DOHH2 (cell line): ENCODE data around the gene TARS1.
"Not testable (repeated sequence)": the region's sequence is repeated elsewhere in the genome, so short reads cannot be mapped to it uniquely, and the experiment has no call there.

Experiments used
- H3F3A ChIP-seq: fragments of 200-600 bp; sonication (generic), shearing (Covaris generic); 2 replicates; pipeline ENCODE4 v1.6.0; 2016; ENCODE audit warnings: antibody characterized with exemption, mild to moderate bottlenecking; ENCODE audit not compliant: control insufficient read depth, insufficient read depth
- H3K27ac ChIP-seq: fragments of 200-600 bp; sonication (generic); 2 replicates; pipeline ENCODE4 v1.5.1; 2014; ENCODE audit warnings: low read depth, mild to moderate bottlenecking, low read length, moderate library complexity
- H3K27me3 ChIP-seq: fragments of 200-600 bp; sonication (generic); 2 replicates; pipeline ENCODE4 v1.6.1; 2014; ENCODE audit warnings: mild to moderate bottlenecking, low read length, mixed read lengths; ENCODE audit not compliant: control insufficient read depth
- H3K36me3 ChIP-seq: fragments of 200-600 bp; sonication (generic); 2 replicates; pipeline ENCODE4 v1.6.1; 2014; ENCODE audit warnings: mild to moderate bottlenecking, low read length, moderate library complexity, mixed read lengths; ENCODE audit not compliant: control insufficient read depth
- H3K4me1 ChIP-seq: fragments of 200-600 bp; sonication (generic); 2 replicates; pipeline ENCODE4 v1.6.1; 2014; ENCODE audit warnings: mild to moderate bottlenecking, low read length, mixed read lengths; ENCODE audit not compliant: control insufficient read depth
- H3K4me2 ChIP-seq: fragments of 200-600 bp; sonication (generic); 2 replicates; pipeline ENCODE4 v1.6.0; 2014; ENCODE audit warnings: mild to moderate bottlenecking, low read length, moderate library complexity
- H3K4me3 ChIP-seq: fragments of 200-600 bp; sonication (generic); 2 replicates; pipeline ENCODE4 v1.5.1; 2014; ENCODE audit warnings: mild to moderate bottlenecking, low read length, mixed read lengths
- H3K79me2 ChIP-seq: fragments of 200-600 bp; sonication (generic); 2 replicates; pipeline ENCODE4 v1.6.1; 2014; ENCODE audit warnings: mild to moderate bottlenecking, low read length, mixed read lengths; ENCODE audit not compliant: control insufficient read depth
- H3K9me2 ChIP-seq: fragments of 200-600 bp; sonication (generic); replicated peaks from 2 replicates; pipeline ENCODE4 v1.6.1; 2014; ENCODE audit warnings: mild to moderate bottlenecking, low read length, mixed read lengths; ENCODE audit not compliant: control insufficient read depth
- H3K9me3 ChIP-seq: fragments of 200-600 bp; sonication (generic); 2 replicates; pipeline ENCODE4 v1.6.1; 2014; ENCODE audit warnings: antibody characterized with exemption, low read length, mixed read lengths; ENCODE audit not compliant: control insufficient read depth, insufficient read depth
- H4K20me1 ChIP-seq: fragments of 200-600 bp; sonication (generic); 2 replicates; pipeline ENCODE4 v1.6.0; 2014; ENCODE audit warnings: low read depth, mild to moderate bottlenecking, antibody characterized with exemption, low read length, moderate library complexity; ENCODE audit not compliant: control insufficient read depth, insufficient read depth
- EZH2phosphoT487 ChIP-seq: fragments of 200-600 bp; sonication (generic); IDR thresholded peaks from 2 replicates; pipeline ENCODE4 v1.6.1; 2017; ENCODE audit warnings: borderline replicate concordance, mild to moderate bottlenecking, antibody characterized with exemption, low read length, moderate library complexity, mixed read lengths
- TF ChIP-seq, protein P1 (sequence below): fragments of 200-600 bp; sonication (generic); IDR thresholded peaks from one replicate; pipeline ENCODE4 v1.5.1; 2014; ENCODE audit warnings: antibody characterized with exemption, mild to moderate bottlenecking, low read depth, low read length; ENCODE audit not compliant: poor library complexity, severe bottlenecking

The TARS1 gene

DNA sequence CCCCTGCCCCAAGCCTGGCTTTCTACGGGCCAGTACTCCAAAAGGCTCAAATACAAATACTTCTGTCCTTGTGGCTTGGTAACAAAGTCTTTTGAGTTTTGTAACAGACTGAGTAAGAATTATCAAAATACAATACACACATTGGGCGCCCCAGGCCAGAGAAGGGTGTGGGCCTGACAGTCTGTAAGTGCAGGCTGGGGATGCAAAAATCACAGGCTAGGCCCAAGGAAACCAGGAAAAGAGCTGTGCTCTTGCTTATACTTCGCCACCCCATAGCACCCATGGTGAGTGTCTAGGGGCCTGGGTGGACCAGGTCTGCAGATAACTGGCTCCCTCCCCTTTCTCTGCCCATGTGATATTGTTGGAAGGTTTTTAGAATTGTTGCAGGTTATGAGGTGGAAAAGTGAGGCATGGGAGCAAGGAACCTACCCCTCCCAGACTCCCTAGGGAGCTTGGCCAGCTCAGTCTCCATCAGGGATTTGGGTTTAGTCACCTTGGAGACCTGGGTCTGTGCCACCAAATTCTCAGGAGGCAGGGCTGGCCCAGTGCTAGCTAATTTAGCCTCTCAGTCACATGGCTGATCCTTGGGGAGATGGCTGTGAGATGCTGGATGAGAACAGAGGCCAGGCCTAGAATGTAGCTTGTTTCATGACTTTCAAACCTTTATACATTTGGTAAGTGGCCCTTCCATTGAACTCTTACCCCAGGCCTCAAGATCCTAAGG lies 72.9 kb downstream of the TARS1 start:
- H3K4me2 ChIP-seq = no peak overlapping the region
- H3K79me2 ChIP-seq = no peaks in the 10 kb centered on the region
- H3K4me3 ChIP-seq = no peak overlapping the region
- no peaks in the 10 kb centered on the region for H3F3A ChIP-seq
- H3K27ac ChIP-seq = no peak overlapping the region
- no peaks in the 10 kb centered on the region for H3K9me2 ChIP-seq
- H3K4me1 ChIP-seq = no peaks in the 10 kb centered on the region
- H3K9me3 ChIP-seq = no peaks in the 10 kb centered on the region
- H4K20me1 ChIP-seq = no peaks in the 10 kb centered on the region
- no peaks in the 10 kb centered on the region for H3K36me3 ChIP-seq
- TF ChIP-seq, protein P1, sequence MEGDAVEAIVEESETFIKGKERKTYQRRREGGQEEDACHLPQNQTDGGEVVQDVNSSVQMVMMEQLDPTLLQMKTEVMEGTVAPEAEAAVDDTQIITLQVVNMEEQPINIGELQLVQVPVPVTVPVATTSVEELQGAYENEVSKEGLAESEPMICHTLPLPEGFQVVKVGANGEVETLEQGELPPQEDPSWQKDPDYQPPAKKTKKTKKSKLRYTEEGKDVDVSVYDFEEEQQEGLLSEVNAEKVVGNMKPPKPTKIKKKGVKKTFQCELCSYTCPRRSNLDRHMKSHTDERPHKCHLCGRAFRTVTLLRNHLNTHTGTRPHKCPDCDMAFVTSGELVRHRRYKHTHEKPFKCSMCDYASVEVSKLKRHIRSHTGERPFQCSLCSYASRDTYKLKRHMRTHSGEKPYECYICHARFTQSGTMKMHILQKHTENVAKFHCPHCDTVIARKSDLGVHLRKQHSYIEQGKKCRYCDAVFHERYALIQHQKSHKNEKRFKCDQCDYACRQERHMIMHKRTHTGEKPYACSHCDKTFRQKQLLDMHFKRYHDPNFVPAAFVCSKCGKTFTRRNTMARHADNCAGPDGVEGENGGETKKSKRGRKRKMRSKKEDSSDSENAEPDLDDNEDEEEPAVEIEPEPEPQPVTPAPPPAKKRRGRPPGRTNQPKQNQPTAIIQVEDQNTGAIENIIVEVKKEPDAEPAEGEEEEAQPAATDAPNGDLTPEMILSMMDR = no peak
- TF ChIP-seq EZH2phosphoT487 = no peak
- no peaks in the 10 kb centered on the region for H3K27me3 ChIP-seq

DNA sequence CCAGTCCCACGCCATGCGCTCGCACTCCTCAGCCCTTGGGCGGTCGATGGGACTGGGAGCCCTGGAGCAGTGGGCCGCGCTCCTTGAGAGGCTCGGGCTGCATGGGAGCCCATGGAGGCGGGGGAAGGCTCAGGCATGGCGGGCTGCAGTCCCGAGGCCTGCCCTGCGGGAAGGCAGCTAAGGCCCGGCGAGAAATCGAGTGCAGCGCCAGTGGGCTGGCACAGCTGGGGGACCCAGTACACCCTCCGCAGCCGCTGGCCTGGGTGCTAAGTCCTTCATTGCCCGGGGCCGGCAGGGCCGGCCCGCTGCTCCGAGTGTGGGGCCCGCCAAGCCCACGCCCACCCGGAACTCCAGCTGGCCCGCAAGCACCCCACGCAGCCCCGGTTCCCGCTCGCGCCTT lies 74.6 kb downstream of the TARS1 start:
- not testable (repeated sequence) for H3K79me2 ChIP-seq, H3K36me3 ChIP-seq, H3K27me3 ChIP-seq, H3K4me1 ChIP-seq, H3K9me2 ChIP-seq, H3K27ac ChIP-seq, H4K20me1 ChIP-seq, H3K9me3 ChIP-seq, H3F3A ChIP-seq, H3K4me3 ChIP-seq, H3K4me2 ChIP-seq

DNA sequence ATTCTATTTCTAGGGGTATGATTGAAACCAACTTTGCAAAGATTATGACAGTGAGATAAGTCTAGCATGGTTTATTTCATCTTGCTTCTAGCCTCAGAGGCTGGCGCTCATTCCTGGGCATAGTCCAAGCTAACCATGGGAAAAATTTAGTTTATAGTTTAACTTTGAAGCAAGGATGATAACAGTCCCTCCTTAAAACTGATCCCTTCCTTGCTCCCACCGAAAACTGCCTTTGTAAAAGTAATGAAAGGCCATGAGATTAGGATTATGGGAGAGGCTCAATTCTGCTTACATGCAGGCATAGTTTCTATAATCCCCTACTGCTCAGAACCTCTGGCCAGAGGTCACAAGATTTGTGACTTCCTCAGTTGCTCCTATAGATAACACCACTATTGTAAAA lies 75.7 kb downstream of the TARS1 start:
- no peaks in the 10 kb centered on the region for H3K27me3 ChIP-seq
- H3K27ac ChIP-seq = no peak overlapping the region
- no peaks in the 10 kb centered on the region for H3F3A ChIP-seq
- H3K4me3 ChIP-seq = no peak overlapping the region
- H3K4me1 ChIP-seq = no peaks in the 10 kb centered on the region
- no peaks in the 10 kb centered on the region for H3K79me2 ChIP-seq
- no peak overlapping the region for H3K4me2 ChIP-seq
- no peaks in the 10 kb centered on the region for H3K9me3 ChIP-seq
- TF ChIP-seq EZH2phosphoT487 = no peak
- TF ChIP-seq, protein P1 = no peak
- H4K20me1 ChIP-seq = no peaks in the 10 kb centered on the region
- no peaks in the 10 kb centered on the region for H3K9me2 ChIP-seq
- H3K36me3 ChIP-seq = no peaks in the 10 kb centered on the region
